WTC11 (cell line): Measurements from ENCODE around the gene ACOXL. TPM values are rescaled to one million over a fixed set of nuclear protein-coding genes. Genes with fewer than 3 reads are reported as not detected.

Source experiments
- ATAC-seq: fragments of 200-7000 bp; cut with Tn5 transposase; 2 replicates; pipeline ENCODE4 v1.10.0; 2021; ENCODE audit warnings: mild to moderate bottlenecking, moderate library complexity
- CTCF ChIA-PET: fragments of 300-600 bp; sonication (Branson Sonifier 250); formaldehyde crosslinking; loops from one replicate; lab custom pipeline; 2021; ENCODE audit warnings: antibody characterized with exemption; lab: Charles Lee
- POLR2A ChIA-PET: fragments of 350-600 bp; sonication (Branson Sonifier 250); formaldehyde crosslinking; loops from one replicate; lab custom pipeline; 2021; ENCODE audit warnings: antibody characterized with exemption; lab: Charles Lee
- DNase-seq: peaks from one replicate; pipeline ENCODE4 v3.0.0; 2021; ENCODE audit warnings: low spot score
- H3K27ac Mint-ChIP-seq: 2 replicates; pipeline ENCODE4 v1.8.0; 2021; ENCODE audit warnings: mixed read lengths
- H3K27me3 Mint-ChIP-seq: 2 replicates; pipeline ENCODE4 v1.8.0; 2021; ENCODE audit warnings: low read depth, mild to moderate bottlenecking, moderate library complexity, mixed read lengths
- H3K36me3 Mint-ChIP-seq: 2 replicates; pipeline ENCODE4 v1.8.0; 2021; ENCODE audit warnings: mixed read lengths
- H3K4me1 Mint-ChIP-seq: 2 replicates; pipeline ENCODE4 v1.8.0; 2022; ENCODE audit warnings: mixed read lengths
- H3K4me3 Mint-ChIP-seq: 2 replicates; pipeline ENCODE4 v1.8.0; 2021; ENCODE audit warnings: mild to moderate bottlenecking, moderate library complexity, mixed read lengths
- H3K9me3 Mint-ChIP-seq: 2 replicates; pipeline ENCODE4 v1.8.0; 2021; ENCODE audit warnings: mixed read lengths
- ETV6 ChIP-seq: sonication (generic); formaldehyde crosslinking; IDR thresholded peaks from 2 replicates; pipeline ENCODE4 v1.8.1; 2022; ENCODE audit warnings: mild to moderate bottlenecking, missing genetic modification reagents
- IRF2 ChIP-seq: sonication (generic); formaldehyde crosslinking; IDR thresholded peaks from 2 replicates; pipeline ENCODE4 v1.8.0; 2022; ENCODE audit warnings: low read depth, missing genetic modification reagents, borderline replicate concordance
- MLX ChIP-seq: sonication (generic); formaldehyde crosslinking; IDR thresholded peaks from 2 replicates; pipeline ENCODE4 v1.8.1; 2023; ENCODE audit warnings: mild to moderate bottlenecking, missing genetic modification reagents, moderate library complexity
- NFE2L1 ChIP-seq: sonication (generic); formaldehyde crosslinking; IDR thresholded peaks from 2 replicates; pipeline ENCODE4 v1.8.1; 2023; ENCODE audit warnings: missing genetic modification reagents
- RELA ChIP-seq: sonication (generic); formaldehyde crosslinking; IDR thresholded peaks from 2 replicates; pipeline ENCODE4 v1.8.1; 2022; ENCODE audit warnings: missing genetic modification reagents, mild to moderate bottlenecking, borderline replicate concordance
- RORB ChIP-seq: fragments of 250-450 bp; sonication (Bioruptor Pico); IDR thresholded peaks from 2 replicates; pipeline ENCODE4 v1.9.0; 2021; ENCODE audit warnings: mild to moderate bottlenecking
- USF1 ChIP-seq: sonication (generic); formaldehyde crosslinking; IDR thresholded peaks from 2 replicates; pipeline ENCODE4 v1.8.0; 2022; ENCODE audit warnings: mild to moderate bottlenecking, missing genetic modification reagents
- ZNF138 ChIP-seq: sonication (generic); formaldehyde crosslinking; conservative IDR thresholded peaks from 2 replicates; pipeline ENCODE4 v1.8.1; 2022; ENCODE audit warnings: mild to moderate bottlenecking, moderate library complexity, missing genetic modification reagents
- ZNF263 ChIP-seq: sonication (generic); formaldehyde crosslinking; IDR thresholded peaks from 2 replicates; pipeline ENCODE4 v1.8.1; 2022; ENCODE audit warnings: low read depth, mild to moderate bottlenecking, moderate library complexity, missing genetic modification reagents
- total RNA-seq: library from RNA; stranded (reverse); gene quantifications from 3 replicates; pipeline ENCODE4 v1.2.3, GENCODE V29; 2021
- TF ChIP-seq, protein P1 (sequence below): sonication (generic); formaldehyde crosslinking; IDR thresholded peaks from 2 replicates; pipeline ENCODE4 v1.8.1; 2023; ENCODE audit warnings: mild to moderate bottlenecking, missing genetic modification reagents
- TF ChIP-seq, protein P2 (sequence below): sonication (generic); formaldehyde crosslinking; IDR thresholded peaks from 2 replicates; pipeline ENCODE4 v1.8.1; 2023; ENCODE audit warnings: mild to moderate bottlenecking, missing genetic modification reagents, moderate library complexity
- TF ChIP-seq, protein P3 (sequence below): sonication (generic); formaldehyde crosslinking; conservative IDR thresholded peaks from 2 replicates; pipeline ENCODE4 v1.8.1; 2023; ENCODE audit warnings: mild to moderate bottlenecking, low read depth, missing genetic modification reagents, moderate library complexity
- TF ChIP-seq, protein P4 (sequence below): sonication (generic); formaldehyde crosslinking; IDR thresholded peaks from 2 replicates; pipeline ENCODE4 v1.8.1; 2023; ENCODE audit warnings: mild to moderate bottlenecking, missing genetic modification reagents, borderline replicate concordance

ACOXL gene
- total RNA-seq, 1 experiment from 2014 or later: 14.9 TPM

GRCh38 chr2:110828330-110828729, 96.0 kb downstream of the ACOXL start:
- no peak for TF ChIP-seq ZNF263 (CRISPR knock-in tag)
- TF ChIP-seq, protein P1, sequence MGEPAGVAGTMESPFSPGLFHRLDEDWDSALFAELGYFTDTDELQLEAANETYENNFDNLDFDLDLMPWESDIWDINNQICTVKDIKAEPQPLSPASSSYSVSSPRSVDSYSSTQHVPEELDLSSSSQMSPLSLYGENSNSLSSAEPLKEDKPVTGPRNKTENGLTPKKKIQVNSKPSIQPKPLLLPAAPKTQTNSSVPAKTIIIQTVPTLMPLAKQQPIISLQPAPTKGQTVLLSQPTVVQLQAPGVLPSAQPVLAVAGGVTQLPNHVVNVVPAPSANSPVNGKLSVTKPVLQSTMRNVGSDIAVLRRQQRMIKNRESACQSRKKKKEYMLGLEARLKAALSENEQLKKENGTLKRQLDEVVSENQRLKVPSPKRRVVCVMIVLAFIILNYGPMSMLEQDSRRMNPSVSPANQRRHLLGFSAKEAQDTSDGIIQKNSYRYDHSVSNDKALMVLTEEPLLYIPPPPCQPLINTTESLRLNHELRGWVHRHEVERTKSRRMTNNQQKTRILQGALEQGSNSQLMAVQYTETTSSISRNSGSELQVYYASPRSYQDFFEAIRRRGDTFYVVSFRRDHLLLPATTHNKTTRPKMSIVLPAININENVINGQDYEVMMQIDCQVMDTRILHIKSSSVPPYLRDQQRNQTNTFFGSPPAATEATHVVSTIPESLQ (CRISPR knock-in tag): no peak
- no peak for TF ChIP-seq RELA (CRISPR knock-in tag)
- TF ChIP-seq RORB (CRISPR knock-in tag): no peak
- Mint-ChIP-seq H3K27ac (no peak overlapping the region), H3K9me3 (peaks cover 19% of the 10 kb centered on the region), H3K4me1 (peaks cover 5% of the 10 kb centered on the region), H3K36me3 (peaks cover 31% of the 10 kb centered on the region), H3K4me3 (no peak overlapping the region), H3K27me3 (peaks cover 2% of the 10 kb centered on the region; the same call in 1 of the 2 replicates)
- ChIA-PET POLR2A (no interaction called here), CTCF (interaction anchor here (1.3 kb wide), 1 partner anchor 48 kb away, joined by 3 read pairs; no protein-coding TSS in a partner anchor)
- DNase-seq: no peak
- no peak for ATAC-seq

GRCh38 chr2:110829413-110830146, 97.2 kb downstream of the ACOXL start:
- Mint-ChIP-seq H3K9me3 (peaks cover 6% of the 10 kb centered on the region), H3K36me3 (peaks cover 18% of the 10 kb centered on the region), H3K4me1 (peaks cover 17% of the 10 kb centered on the region), H3K27ac (0 out of 2 replicates have a peak overlapping the region, but pooled peaks have one; percentile 30), H3K4me3 (no peak overlapping the region), H3K27me3 (peaks cover 2% of the 10 kb centered on the region; the same call in 1 of the 2 replicates)
- TF ChIP-seq, protein P2, sequence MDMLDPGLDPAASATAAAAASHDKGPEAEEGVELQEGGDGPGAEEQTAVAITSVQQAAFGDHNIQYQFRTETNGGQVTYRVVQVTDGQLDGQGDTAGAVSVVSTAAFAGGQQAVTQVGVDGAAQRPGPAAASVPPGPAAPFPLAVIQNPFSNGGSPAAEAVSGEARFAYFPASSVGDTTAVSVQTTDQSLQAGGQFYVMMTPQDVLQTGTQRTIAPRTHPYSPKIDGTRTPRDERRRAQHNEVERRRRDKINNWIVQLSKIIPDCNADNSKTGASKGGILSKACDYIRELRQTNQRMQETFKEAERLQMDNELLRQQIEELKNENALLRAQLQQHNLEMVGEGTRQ: no peak
- TF ChIP-seq ETV6 (CRISPR knock-in tag): no peak
- TF ChIP-seq ZNF138 (CRISPR knock-in tag): no peak
- TF ChIP-seq, protein P3, sequence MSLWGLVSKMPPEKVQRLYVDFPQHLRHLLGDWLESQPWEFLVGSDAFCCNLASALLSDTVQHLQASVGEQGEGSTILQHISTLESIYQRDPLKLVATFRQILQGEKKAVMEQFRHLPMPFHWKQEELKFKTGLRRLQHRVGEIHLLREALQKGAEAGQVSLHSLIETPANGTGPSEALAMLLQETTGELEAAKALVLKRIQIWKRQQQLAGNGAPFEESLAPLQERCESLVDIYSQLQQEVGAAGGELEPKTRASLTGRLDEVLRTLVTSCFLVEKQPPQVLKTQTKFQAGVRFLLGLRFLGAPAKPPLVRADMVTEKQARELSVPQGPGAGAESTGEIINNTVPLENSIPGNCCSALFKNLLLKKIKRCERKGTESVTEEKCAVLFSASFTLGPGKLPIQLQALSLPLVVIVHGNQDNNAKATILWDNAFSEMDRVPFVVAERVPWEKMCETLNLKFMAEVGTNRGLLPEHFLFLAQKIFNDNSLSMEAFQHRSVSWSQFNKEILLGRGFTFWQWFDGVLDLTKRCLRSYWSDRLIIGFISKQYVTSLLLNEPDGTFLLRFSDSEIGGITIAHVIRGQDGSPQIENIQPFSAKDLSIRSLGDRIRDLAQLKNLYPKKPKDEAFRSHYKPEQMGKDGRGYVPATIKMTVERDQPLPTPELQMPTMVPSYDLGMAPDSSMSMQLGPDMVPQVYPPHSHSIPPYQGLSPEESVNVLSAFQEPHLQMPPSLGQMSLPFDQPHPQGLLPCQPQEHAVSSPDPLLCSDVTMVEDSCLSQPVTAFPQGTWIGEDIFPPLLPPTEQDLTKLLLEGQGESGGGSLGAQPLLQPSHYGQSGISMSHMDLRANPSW (CRISPR knock-in tag): no peak
- no peak for TF ChIP-seq MLX (CRISPR knock-in tag)
- no peak for TF ChIP-seq USF1 (CRISPR knock-in tag)
- no peak for TF ChIP-seq IRF2 (CRISPR knock-in tag)
- TF ChIP-seq NFE2L1: no peak
- TF ChIP-seq, protein P4, sequence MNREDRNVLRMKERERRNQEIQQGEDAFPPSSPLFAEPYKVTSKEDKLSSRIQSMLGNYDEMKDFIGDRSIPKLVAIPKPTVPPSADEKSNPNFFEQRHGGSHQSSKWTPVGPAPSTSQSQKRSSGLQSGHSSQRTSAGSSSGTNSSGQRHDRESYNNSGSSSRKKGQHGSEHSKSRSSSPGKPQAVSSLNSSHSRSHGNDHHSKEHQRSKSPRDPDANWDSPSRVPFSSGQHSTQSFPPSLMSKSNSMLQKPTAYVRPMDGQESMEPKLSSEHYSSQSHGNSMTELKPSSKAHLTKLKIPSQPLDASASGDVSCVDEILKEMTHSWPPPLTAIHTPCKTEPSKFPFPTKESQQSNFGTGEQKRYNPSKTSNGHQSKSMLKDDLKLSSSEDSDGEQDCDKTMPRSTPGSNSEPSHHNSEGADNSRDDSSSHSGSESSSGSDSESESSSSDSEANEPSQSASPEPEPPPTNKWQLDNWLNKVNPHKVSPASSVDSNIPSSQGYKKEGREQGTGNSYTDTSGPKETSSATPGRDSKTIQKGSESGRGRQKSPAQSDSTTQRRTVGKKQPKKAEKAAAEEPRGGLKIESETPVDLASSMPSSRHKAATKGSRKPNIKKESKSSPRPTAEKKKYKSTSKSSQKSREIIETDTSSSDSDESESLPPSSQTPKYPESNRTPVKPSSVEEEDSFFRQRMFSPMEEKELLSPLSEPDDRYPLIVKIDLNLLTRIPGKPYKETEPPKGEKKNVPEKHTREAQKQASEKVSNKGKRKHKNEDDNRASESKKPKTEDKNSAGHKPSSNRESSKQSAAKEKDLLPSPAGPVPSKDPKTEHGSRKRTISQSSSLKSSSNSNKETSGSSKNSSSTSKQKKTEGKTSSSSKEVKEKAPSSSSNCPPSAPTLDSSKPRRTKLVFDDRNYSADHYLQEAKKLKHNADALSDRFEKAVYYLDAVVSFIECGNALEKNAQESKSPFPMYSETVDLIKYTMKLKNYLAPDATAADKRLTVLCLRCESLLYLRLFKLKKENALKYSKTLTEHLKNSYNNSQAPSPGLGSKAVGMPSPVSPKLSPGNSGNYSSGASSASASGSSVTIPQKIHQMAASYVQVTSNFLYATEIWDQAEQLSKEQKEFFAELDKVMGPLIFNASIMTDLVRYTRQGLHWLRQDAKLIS (CRISPR knock-in tag): no peak
- ATAC-seq (no peak), DNase-seq (no peak)
- ChIA-PET POLR2A (no interaction called here), CTCF (no interaction called here)
